HepG2 (cell line): Measurements from ENCODE around the gene RFC1. TPM values are rescaled to one million over a fixed set of nuclear protein-coding genes. Genes with fewer than 3 reads are reported as not detected.
A peak's percentile ranks its signal among the peaks of the same experiment; 100 is the strongest.

Experiments used
- ATF7-NPFF ChIP-seq: sonication (generic); formaldehyde crosslinking; IDR thresholded peaks from 2 replicates; pipeline ENCODE4 v1.8.1; 2023; ENCODE audit warnings: mild to moderate bottlenecking, low read depth, missing genetic modification reagents, moderate library complexity
- CBX1 ChIP-seq: IDR thresholded peaks from one replicate; pipeline ENCODE4 v1.6.1; 2016; ENCODE audit warnings: antibody characterized with exemption, low read depth
- KLF6 ChIP-seq: IDR thresholded peaks from 2 replicates; pipeline ENCODE4 v1.8.0; 2016; ENCODE audit warnings: missing biosample characterization, missing genetic modification reagents
- MED13 ChIP-seq: sonication (generic); formaldehyde crosslinking; IDR thresholded peaks from 2 replicates; pipeline ENCODE4 v1.5.0; 2020; ENCODE audit warnings: missing genetic modification reagents
- NFYB ChIP-seq: sonication (generic); formaldehyde crosslinking; IDR thresholded peaks from 2 replicates; pipeline ENCODE4 v1.4.0; 2020; ENCODE audit warnings: missing genetic modification reagents
- SOX13 ChIP-seq, 3 experiments: fragments of 450-650 bp in 1 of 3; sonication (generic) in 1 of 3; formaldehyde crosslinking in 1 of 3; IDR thresholded peaks in 2 of 3; conservative IDR thresholded peaks in 1 of 3; 2 replicates each; pipeline versions ENCODE4 v1.5.0 to v1.6.1; 2016 to 2020; ENCODE audit warnings: antibody characterized with exemption in 1 of 3, mild to moderate bottlenecking in 1 of 3, missing compliant biosample characterization in 1 of 3, missing genetic modification reagents in 1 of 3, moderate library complexity in 1 of 3
- ZMAT3 ChIP-seq: sonication (generic); formaldehyde crosslinking; conservative IDR thresholded peaks from 2 replicates; pipeline ENCODE4 v1.7.0; 2021; ENCODE audit warnings: missing genetic modification reagents
- polyA plus RNA-seq, 8 experiments: library from polyadenylated mRNA; depleted of rRNA in 3 of 8; stranded (reverse) in 7 of 8; unstranded in 1 of 8; fragments of >200 nt; fragmentation: Illumina TruSeq in 4 of 8; extraction: Trizol in 4 of 8; gene quantifications; 2 replicates each; pipeline versions ENCODE4 v1.2.1 to v1.2.3, GENCODE V29; 2011 to 2016; ENCODE audit warnings: low read depth in 4 of 8, missing spikeins in 1 of 8, mixed read lengths in 1 of 8; ENCODE audit not compliant: insufficient read depth in 1 of 8
- total RNA-seq, 5 experiments: library from RNA; depleted of rRNA; stranded (reverse); fragments of >200 nt; fragmentation: Illumina TruSeq; extraction: Trizol; gene quantifications; 2 replicates each; pipeline ENCODE4 v1.2.3, GENCODE V29; 2016; ENCODE audit warnings: low read depth in 1 of 5
- TF ChIP-seq, protein P1 (sequence below): sonication (generic); formaldehyde crosslinking; IDR thresholded peaks from 2 replicates; pipeline ENCODE4 v1.4.0; 2020; ENCODE audit warnings: low read depth, missing genetic modification reagents
- TF ChIP-seq, protein P2 (sequence below): sonication (generic); formaldehyde crosslinking; IDR thresholded peaks from 2 replicates; pipeline ENCODE4 v1.4.0; 2020; ENCODE audit warnings: missing genetic modification reagents, mild to moderate bottlenecking, borderline replicate concordance
- TF ChIP-seq, protein P3 (sequence below): sonication (generic); formaldehyde crosslinking; IDR thresholded peaks from 2 replicates; pipeline ENCODE4 v1.4.0; 2020; ENCODE audit warnings: missing genetic modification reagents, mild to moderate bottlenecking, borderline replicate concordance
- TF ChIP-seq, protein P4 (sequence below): sonication (generic); formaldehyde crosslinking; IDR thresholded peaks from 2 replicates; pipeline ENCODE4 v1.4.0; 2020; ENCODE audit warnings: missing genetic modification reagents; ENCODE audit errors: not compliant biosample characterization
- TF ChIP-seq, protein P5 (sequence below): sonication (generic); formaldehyde crosslinking; IDR thresholded peaks from 2 replicates; pipeline ENCODE4 v1.8.1; 2022; ENCODE audit warnings: low read depth, mild to moderate bottlenecking, missing genetic modification reagents
- TF ChIP-seq, protein P6 (sequence below): sonication (generic); formaldehyde crosslinking; IDR thresholded peaks from 2 replicates; pipeline ENCODE4 v1.4.0; 2020; ENCODE audit warnings: missing genetic modification reagents

The RFC1 gene
- total and polyA plus RNA-seq, 2 of the 13 experiments (the other 11 are each of a cell fraction or from before 2014, with no cell fraction given): 15.9 to 78.8 TPM

DNA sequence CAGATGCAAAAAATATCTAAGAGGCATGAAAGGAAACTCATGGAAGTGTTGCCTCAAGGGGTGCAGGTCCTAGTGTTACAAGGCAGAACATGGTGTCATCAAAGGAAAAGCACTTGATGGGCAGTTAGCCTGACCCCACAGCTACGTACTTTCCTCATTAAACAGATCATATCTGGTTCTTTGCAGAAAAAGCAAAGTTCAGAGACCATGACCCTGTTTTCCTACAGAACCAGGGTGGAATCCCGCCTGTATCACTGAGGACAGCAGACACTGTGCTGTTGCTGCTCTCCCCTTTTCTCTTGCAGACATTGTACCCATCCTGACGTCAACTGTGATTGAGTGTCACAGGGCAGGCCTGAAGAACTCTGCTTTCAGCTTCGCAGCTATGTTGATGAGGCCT lies 91.7 kb downstream of the RFC1 start (continued):
- TF ChIP-seq, protein P1, sequence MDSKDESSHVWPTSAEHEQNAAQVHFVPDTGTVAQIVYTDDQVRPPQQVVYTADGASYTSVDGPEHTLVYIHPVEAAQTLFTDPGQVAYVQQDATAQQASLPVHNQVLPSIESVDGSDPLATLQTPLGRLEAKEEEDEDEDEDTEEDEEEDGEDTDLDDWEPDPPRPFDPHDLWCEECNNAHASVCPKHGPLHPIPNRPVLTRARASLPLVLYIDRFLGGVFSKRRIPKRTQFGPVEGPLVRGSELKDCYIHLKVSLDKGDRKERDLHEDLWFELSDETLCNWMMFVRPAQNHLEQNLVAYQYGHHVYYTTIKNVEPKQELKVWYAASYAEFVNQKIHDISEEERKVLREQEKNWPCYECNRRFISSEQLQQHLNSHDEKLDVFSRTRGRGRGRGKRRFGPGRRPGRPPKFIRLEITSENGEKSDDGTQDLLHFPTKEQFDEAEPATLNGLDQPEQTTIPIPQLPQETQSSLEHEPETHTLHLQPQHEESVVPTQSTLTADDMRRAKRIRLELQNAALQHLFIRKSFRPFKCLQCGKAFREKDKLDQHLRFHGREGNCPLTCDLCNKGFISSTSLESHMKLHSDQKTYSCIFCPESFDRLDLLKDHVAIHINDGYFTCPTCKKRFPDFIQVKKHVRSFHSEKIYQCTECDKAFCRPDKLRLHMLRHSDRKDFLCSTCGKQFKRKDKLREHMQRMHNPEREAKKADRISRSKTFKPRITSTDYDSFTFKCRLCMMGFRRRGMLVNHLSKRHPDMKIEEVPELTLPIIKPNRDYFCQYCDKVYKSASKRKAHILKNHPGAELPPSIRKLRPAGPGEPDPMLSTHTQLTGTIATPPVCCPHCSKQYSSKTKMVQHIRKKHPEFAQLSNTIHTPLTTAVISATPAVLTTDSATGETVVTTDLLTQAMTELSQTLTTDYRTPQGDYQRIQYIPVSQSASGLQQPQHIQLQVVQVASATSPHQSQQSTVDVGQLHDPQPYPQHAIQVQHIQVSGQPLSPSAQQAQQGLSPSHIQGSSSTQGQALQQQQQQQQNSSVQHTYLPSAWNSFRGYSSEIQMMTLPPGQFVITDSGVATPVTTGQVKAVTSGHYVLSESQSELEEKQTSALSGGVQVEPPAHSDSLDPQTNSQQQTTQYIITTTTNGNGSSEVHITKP (CRISPR knock-in tag): no peak
- TF ChIP-seq NFYB (no peak), ATF7-NPFF (CRISPR knock-in tag) (no peak), ZMAT3 (CRISPR knock-in tag) (0 out of 2 replicates have a peak, but pooled peaks have one; percentile 31), SOX13 (IDR thresholded peaks at IDR 0.05) (no peak), SOX13 (CRISPR knock-in tag; conservative IDR thresholded peaks at IDR 0.05 in 1 of 2, IDR thresholded peaks at IDR 0.05 in 1 of 2) (peak in 1 of 2 experiments; percentile 28; a peak in 1 of 4 replicates), CBX1 (no peak), MED13 (CRISPR knock-in tag) (no peak), KLF6 (CRISPR knock-in tag) (no peak)
- TF ChIP-seq, protein P2, sequence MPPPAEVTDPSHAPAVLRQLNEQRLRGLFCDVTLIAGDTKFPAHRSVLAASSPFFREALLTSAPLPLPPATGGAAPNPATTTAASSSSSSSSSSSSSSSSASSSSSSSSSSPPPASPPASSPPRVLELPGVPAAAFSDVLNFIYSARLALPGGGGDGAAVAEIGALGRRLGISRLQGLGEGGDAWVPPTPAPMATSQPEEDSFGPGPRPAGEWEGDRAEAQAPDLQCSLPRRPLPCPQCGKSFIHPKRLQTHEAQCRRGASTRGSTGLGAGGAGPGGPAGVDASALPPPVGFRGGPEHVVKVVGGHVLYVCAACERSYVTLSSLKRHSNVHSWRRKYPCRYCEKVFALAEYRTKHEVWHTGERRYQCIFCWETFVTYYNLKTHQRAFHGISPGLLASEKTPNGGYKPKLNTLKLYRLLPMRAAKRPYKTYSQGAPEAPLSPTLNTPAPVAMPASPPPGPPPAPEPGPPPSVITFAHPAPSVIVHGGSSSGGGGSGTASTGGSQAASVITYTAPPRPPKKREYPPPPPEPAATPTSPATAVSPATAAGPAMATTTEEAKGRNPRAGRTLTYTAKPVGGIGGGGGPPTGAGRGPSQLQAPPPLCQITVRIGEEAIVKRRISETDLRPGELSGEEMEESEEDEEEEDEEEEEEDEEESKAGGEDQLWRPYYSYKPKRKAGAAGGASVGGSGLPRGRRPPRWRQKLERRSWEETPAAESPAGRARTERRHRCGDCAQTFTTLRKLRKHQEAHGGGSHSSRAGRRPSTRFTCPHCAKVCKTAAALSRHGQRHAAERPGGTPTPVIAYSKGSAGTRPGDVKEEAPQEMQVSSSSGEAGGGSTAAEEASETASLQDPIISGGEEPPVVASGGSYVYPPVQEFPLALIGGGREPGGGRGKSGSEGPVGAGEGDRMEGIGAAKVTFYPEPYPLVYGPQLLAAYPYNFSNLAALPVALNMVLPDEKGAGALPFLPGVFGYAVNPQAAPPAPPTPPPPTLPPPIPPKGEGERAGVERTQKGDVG (CRISPR knock-in tag): no peak
- TF ChIP-seq, protein P3, sequence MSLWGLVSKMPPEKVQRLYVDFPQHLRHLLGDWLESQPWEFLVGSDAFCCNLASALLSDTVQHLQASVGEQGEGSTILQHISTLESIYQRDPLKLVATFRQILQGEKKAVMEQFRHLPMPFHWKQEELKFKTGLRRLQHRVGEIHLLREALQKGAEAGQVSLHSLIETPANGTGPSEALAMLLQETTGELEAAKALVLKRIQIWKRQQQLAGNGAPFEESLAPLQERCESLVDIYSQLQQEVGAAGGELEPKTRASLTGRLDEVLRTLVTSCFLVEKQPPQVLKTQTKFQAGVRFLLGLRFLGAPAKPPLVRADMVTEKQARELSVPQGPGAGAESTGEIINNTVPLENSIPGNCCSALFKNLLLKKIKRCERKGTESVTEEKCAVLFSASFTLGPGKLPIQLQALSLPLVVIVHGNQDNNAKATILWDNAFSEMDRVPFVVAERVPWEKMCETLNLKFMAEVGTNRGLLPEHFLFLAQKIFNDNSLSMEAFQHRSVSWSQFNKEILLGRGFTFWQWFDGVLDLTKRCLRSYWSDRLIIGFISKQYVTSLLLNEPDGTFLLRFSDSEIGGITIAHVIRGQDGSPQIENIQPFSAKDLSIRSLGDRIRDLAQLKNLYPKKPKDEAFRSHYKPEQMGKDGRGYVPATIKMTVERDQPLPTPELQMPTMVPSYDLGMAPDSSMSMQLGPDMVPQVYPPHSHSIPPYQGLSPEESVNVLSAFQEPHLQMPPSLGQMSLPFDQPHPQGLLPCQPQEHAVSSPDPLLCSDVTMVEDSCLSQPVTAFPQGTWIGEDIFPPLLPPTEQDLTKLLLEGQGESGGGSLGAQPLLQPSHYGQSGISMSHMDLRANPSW (CRISPR knock-in tag): no peak
- TF ChIP-seq, protein P4, sequence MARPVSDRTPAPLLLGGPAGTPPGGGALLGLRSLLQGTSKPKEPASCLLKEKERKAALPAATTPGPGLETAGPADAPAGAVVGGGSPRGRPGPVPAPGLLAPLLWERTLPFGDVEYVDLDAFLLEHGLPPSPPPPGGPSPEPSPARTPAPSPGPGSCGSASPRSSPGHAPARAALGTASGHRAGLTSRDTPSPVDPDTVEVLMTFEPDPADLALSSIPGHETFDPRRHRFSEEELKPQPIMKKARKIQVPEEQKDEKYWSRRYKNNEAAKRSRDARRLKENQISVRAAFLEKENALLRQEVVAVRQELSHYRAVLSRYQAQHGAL (CRISPR knock-in tag): no peak
- TF ChIP-seq, protein P5, sequence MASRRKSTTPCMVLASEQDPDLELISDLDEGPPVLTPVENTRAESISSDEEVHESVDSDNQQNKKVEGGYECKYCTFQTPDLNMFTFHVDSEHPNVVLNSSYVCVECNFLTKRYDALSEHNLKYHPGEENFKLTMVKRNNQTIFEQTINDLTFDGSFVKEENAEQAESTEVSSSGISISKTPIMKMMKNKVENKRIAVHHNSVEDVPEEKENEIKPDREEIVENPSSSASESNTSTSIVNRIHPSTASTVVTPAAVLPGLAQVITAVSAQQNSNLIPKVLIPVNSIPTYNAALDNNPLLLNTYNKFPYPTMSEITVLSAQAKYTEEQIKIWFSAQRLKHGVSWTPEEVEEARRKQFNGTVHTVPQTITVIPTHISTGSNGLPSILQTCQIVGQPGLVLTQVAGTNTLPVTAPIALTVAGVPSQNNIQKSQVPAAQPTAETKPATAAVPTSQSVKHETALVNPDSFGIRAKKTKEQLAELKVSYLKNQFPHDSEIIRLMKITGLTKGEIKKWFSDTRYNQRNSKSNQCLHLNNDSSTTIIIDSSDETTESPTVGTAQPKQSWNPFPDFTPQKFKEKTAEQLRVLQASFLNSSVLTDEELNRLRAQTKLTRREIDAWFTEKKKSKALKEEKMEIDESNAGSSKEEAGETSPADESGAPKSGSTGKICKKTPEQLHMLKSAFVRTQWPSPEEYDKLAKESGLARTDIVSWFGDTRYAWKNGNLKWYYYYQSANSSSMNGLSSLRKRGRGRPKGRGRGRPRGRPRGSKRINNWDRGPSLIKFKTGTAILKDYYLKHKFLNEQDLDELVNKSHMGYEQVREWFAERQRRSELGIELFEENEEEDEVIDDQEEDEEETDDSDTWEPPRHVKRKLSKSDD: peak; percentile 68; the same call in 1 of the 2 replicates
- TF ChIP-seq, protein P6, sequence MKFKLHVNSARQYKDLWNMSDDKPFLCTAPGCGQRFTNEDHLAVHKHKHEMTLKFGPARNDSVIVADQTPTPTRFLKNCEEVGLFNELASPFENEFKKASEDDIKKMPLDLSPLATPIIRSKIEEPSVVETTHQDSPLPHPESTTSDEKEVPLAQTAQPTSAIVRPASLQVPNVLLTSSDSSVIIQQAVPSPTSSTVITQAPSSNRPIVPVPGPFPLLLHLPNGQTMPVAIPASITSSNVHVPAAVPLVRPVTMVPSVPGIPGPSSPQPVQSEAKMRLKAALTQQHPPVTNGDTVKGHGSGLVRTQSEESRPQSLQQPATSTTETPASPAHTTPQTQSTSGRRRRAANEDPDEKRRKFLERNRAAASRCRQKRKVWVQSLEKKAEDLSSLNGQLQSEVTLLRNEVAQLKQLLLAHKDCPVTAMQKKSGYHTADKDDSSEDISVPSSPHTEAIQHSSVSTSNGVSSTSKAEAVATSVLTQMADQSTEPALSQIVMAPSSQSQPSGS (CRISPR knock-in tag): peak; percentile 60; the same call in 1 of the 2 replicates
